DMS79 treated with DMSO at 0.1 percent for 48 hours (cell line): ENCODE data around the gene TLR10.
"Not testable (repeated sequence)": the region's sequence is repeated elsewhere in the genome, so short reads cannot be mapped to it uniquely, and the experiment has no call there.

Experiments used
- DNase-seq: peaks from one replicate; lab custom pipeline; 2025; lab: John Stamatoyannopoulos, UW

The TLR10 gene

GRCh38 chr4:38800961-38801450, 18.2 kb upstream of the TLR10 start:
- no peak for DNase-seq

- DNase-seq, result no peak
Observed at GRCh38 chr4:38800366-38800765, 17.6 kb upstream of the TLR10 start.

- no peak for DNase-seq
Observed at GRCh38 chr4:38795087-38795486, 12.3 kb upstream of the TLR10 start.

GRCh38 chr4:38794051-38794450, 11.3 kb upstream of the TLR10 start:
- no peak for DNase-seq

GRCh38 chr4:38791010-38791409, 8.2 kb upstream of the TLR10 start:
- no peak for DNase-seq

- no peak for DNase-seq
Observed at GRCh38 chr4:38788317-38788716, 5.5 kb upstream of the TLR10 start.

GRCh38 chr4:38787693-38788092, 4.9 kb upstream of the TLR10 start:
- DNase-seq, result no peak

- no peak for DNase-seq
Observed at GRCh38 chr4:38785901-38786402, 3.2 kb upstream of the TLR10 start.

GRCh38 chr4:38785041-38785790, 2.4 kb upstream of the TLR10 start:
- DNase-seq, result no peak

- DNase-seq, result no peak
Observed at GRCh38 chr4:38784141-38784540, 1.4 kb upstream of the TLR10 start.

- DNase-seq, result no peak
Observed at GRCh38 chr4:38783109-38783460, 295 bp upstream of the TLR10 start.

- DNase-seq, result no peak
Observed at GRCh38 chr4:38781854-38782261, 932 bp downstream of the TLR10 start.

GRCh38 chr4:38780833-38781484, 1.8 kb downstream of the TLR10 start:
- no peak for DNase-seq

GRCh38 chr4:38779790-38780189, 3.0 kb downstream of the TLR10 start:
- DNase-seq, result no peak

GRCh38 chr4:38777925-38778324, 4.9 kb downstream of the TLR10 start:
- DNase-seq, result not testable (repeated sequence)

- no peak for DNase-seq
Observed at GRCh38 chr4:38775326-38775725, 7.5 kb downstream of the TLR10 start.

GRCh38 chr4:38774181-38774955, 8.4 kb downstream of the TLR10 start:
- DNase-seq, result no peak

- DNase-seq, result not testable (repeated sequence)
Observed at GRCh38 chr4:38770281-38770680, 12.5 kb downstream of the TLR10 start.

- DNase-seq, result no peak
Observed at GRCh38 chr4:38769857-38770256, 12.9 kb downstream of the TLR10 start.

GRCh38 chr4:38769441-38769840, 13.3 kb downstream of the TLR10 start:
- no peak for DNase-seq

- DNase-seq, result no peak
Observed at GRCh38 chr4:38768968-38769394, 13.8 kb downstream of the TLR10 start.

- not testable (repeated sequence) for DNase-seq
Observed at GRCh38 chr4:38766940-38767339, 15.8 kb downstream of the TLR10 start.

- DNase-seq, result no peak
Observed at GRCh38 chr4:38765382-38765781, 17.4 kb downstream of the TLR10 start.
